ENCODE data around the gene IFNAR1. TPM values are rescaled to one million over a fixed set of nuclear protein-coding genes. Genes with fewer than 3 reads are reported as not detected.

Gene IFNAR1
- polyA plus RNA-seq, 1 donor from 2014 or later, result 15.5 TPM

DNA sequence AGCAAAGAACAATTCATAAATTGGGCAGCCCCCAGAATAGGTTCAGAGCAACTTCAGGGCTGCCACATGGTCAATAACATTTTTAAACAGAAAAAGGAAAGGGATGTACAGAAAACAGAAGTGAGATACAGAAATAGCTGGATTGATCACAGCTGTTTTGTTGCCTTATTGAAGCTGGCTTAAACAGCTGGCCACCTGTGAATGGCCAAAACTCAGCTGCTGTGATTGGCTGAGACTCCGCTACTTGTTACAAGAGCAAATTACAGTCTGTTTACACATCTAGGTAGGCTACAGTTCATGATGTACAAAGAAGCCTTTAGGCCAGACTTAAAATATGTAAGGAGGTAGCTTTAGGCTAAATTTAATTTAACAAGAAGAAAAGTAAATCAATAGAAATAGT lies 11.6 kb upstream of the IFNAR1 start:
- TF ChIP-seq RAD21 (conservative IDR thresholded peaks at IDR 0.05) (no peak), SMC3 (conservative IDR thresholded peaks at IDR 0.05; ENCODE audit: poor library complexity) (no peak), EP300 (conservative IDR thresholded peaks at IDR 0.05; ENCODE audit: poor library complexity, severe bottlenecking) (no peak), MXI1 (conservative IDR thresholded peaks at IDR 0.05; ENCODE audit: poor library complexity, severe bottlenecking) (no peak), TAF1 (IDR thresholded peaks at IDR 0.05; ENCODE audit: low read depth) (no peak), POLR2AphosphoS5 (IDR thresholded peaks at IDR 0.05) (no peak), EZH2 (IDR thresholded peaks at IDR 0.05; ENCODE audit: borderline replicate concordance, insufficient read depth, low read length, poor library complexity, severe bottlenecking) (no peak)
- TF ChIP-seq, protein P1, sequence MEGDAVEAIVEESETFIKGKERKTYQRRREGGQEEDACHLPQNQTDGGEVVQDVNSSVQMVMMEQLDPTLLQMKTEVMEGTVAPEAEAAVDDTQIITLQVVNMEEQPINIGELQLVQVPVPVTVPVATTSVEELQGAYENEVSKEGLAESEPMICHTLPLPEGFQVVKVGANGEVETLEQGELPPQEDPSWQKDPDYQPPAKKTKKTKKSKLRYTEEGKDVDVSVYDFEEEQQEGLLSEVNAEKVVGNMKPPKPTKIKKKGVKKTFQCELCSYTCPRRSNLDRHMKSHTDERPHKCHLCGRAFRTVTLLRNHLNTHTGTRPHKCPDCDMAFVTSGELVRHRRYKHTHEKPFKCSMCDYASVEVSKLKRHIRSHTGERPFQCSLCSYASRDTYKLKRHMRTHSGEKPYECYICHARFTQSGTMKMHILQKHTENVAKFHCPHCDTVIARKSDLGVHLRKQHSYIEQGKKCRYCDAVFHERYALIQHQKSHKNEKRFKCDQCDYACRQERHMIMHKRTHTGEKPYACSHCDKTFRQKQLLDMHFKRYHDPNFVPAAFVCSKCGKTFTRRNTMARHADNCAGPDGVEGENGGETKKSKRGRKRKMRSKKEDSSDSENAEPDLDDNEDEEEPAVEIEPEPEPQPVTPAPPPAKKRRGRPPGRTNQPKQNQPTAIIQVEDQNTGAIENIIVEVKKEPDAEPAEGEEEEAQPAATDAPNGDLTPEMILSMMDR (IDR thresholded peaks at IDR 0.05; ENCODE audit: poor library complexity, severe bottlenecking), result no peak
- TF ChIP-seq, protein P2, sequence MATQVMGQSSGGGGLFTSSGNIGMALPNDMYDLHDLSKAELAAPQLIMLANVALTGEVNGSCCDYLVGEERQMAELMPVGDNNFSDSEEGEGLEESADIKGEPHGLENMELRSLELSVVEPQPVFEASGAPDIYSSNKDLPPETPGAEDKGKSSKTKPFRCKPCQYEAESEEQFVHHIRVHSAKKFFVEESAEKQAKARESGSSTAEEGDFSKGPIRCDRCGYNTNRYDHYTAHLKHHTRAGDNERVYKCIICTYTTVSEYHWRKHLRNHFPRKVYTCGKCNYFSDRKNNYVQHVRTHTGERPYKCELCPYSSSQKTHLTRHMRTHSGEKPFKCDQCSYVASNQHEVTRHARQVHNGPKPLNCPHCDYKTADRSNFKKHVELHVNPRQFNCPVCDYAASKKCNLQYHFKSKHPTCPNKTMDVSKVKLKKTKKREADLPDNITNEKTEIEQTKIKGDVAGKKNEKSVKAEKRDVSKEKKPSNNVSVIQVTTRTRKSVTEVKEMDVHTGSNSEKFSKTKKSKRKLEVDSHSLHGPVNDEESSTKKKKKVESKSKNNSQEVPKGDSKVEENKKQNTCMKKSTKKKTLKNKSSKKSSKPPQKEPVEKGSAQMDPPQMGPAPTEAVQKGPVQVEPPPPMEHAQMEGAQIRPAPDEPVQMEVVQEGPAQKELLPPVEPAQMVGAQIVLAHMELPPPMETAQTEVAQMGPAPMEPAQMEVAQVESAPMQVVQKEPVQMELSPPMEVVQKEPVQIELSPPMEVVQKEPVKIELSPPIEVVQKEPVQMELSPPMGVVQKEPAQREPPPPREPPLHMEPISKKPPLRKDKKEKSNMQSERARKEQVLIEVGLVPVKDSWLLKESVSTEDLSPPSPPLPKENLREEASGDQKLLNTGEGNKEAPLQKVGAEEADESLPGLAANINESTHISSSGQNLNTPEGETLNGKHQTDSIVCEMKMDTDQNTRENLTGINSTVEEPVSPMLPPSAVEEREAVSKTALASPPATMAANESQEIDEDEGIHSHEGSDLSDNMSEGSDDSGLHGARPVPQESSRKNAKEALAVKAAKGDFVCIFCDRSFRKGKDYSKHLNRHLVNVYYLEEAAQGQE (IDR thresholded peaks at IDR 0.05; ENCODE audit: borderline replicate concordance), result no peak
- Histone ChIP-seq H3K4me3 (ENCODE audit: low read length) (no peak overlapping the region), H3F3A (ENCODE audit: insufficient read depth, low read length, poor library complexity, severe bottlenecking) (no peaks in the 10 kb centered on the region), H3K36me3 (ENCODE audit: insufficient read depth, low read length) (no peaks in the 10 kb centered on the region), H4K20me1 (ENCODE audit: insufficient read depth) (no peaks in the 10 kb centered on the region), H3K4me2 (ENCODE audit: low read length) (no peak overlapping the region), H3K9ac (ENCODE audit: low read length) (no peak overlapping the region), H3K9me3 (ENCODE audit: low read length) (no peaks in the 10 kb centered on the region), H3K27ac (ENCODE audit: low read length) (no peak overlapping the region), H3K79me2 (replicated peaks; ENCODE audit: insufficient read depth, low read length) (no peaks in the 10 kb centered on the region), H2AFZ (ENCODE audit: low read depth, low read length) (no peak overlapping the region), H3K9me2 (ENCODE audit: insufficient read depth, low read length) (no peaks in the 10 kb centered on the region), H3K27me3 (ENCODE audit: insufficient read depth, low read depth, low read length) (no peaks in the 10 kb centered on the region)

DNA sequence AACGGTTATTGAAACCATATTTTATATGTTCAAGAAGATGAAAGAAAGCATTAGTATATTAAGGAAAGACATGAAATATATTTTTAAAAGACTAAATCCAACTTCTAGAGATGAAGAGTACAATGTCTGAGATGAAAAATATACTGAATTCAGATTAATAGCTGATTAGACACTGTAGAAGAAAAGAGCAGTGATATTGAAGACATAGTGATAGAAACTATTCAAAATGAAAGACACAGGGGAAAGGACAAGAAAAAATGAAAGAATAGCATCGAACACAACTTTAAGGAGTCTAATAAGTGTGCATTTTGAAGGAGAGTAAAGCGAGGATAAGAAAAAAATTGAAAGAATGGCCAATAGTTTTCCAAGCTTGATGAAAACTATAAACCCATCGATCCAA lies 11.2 kb upstream of the IFNAR1 start:
- Histone ChIP-seq H3F3A (ENCODE audit: insufficient read depth, low read length, poor library complexity, severe bottlenecking) (no peaks in the 10 kb centered on the region), H3K27me3 (ENCODE audit: insufficient read depth, low read depth, low read length) (no peaks in the 10 kb centered on the region), H3K9ac (ENCODE audit: low read length) (no peak overlapping the region), H3K79me2 (replicated peaks; ENCODE audit: insufficient read depth, low read length) (no peaks in the 10 kb centered on the region), H2AFZ (ENCODE audit: low read depth, low read length) (no peak overlapping the region), H3K27ac (ENCODE audit: low read length) (no peak overlapping the region), H3K9me3 (ENCODE audit: low read length) (no peaks in the 10 kb centered on the region), H3K4me3 (ENCODE audit: low read length) (no peak overlapping the region), H3K4me2 (ENCODE audit: low read length) (no peak overlapping the region), H3K36me3 (ENCODE audit: insufficient read depth, low read length) (no peaks in the 10 kb centered on the region), H3K9me2 (ENCODE audit: insufficient read depth, low read length) (no peaks in the 10 kb centered on the region), H4K20me1 (ENCODE audit: insufficient read depth) (no peaks in the 10 kb centered on the region)
- TF ChIP-seq TAF1 (IDR thresholded peaks at IDR 0.05; ENCODE audit: low read depth) (no peak), SMC3 (conservative IDR thresholded peaks at IDR 0.05; ENCODE audit: poor library complexity) (no peak), RAD21 (conservative IDR thresholded peaks at IDR 0.05) (no peak), EZH2 (IDR thresholded peaks at IDR 0.05; ENCODE audit: borderline replicate concordance, insufficient read depth, low read length, poor library complexity, severe bottlenecking) (no peak), EP300 (conservative IDR thresholded peaks at IDR 0.05; ENCODE audit: poor library complexity, severe bottlenecking) (no peak), MXI1 (conservative IDR thresholded peaks at IDR 0.05; ENCODE audit: poor library complexity, severe bottlenecking) (no peak), POLR2AphosphoS5 (IDR thresholded peaks at IDR 0.05) (no peak)
- TF ChIP-seq, protein P1 (IDR thresholded peaks at IDR 0.05; ENCODE audit: poor library complexity, severe bottlenecking), result no peak
- TF ChIP-seq, protein P2 (IDR thresholded peaks at IDR 0.05; ENCODE audit: borderline replicate concordance), result no peak
